Fibroblast of the conjunctiva (primary cell): ENCODE measurements around the gene GDF2.
A peak's percentile ranks its signal among the peaks of the same experiment; 100 is the strongest.

ENCODE experiments used
- DNase-seq: peaks from one replicate; pipeline ENCODE4 v3.0.0-alpha.2; 2010; ENCODE audit warnings: low read depth

GDF2 gene

GRCh38 chr10:47332946-47333345 is 10.7 kb downstream of the GDF2 start:
- DNase-seq: no peak

- no peak for DNase-seq
Observed at GRCh38 chr10:47333532-47333931, 11.3 kb downstream of the GDF2 start.

- no peak for DNase-seq
Observed at GRCh38 chr10:47334466-47335295, 12.4 kb downstream of the GDF2 start.

- DNase-seq: no peak
Observed at GRCh38 chr10:47335906-47336305, 13.7 kb downstream of the GDF2 start.

- DNase-seq: no peak
Observed at GRCh38 chr10:47336387-47337134, 14.3 kb downstream of the GDF2 start.

- no peak for DNase-seq
Observed at GRCh38 chr10:47337310-47337709, 15.1 kb downstream of the GDF2 start.

- DNase-seq: no peak
Observed at GRCh38 chr10:47339186-47339735, 17.0 kb downstream of the GDF2 start.

- no peak for DNase-seq
Observed at GRCh38 chr10:47339759-47340607, 17.7 kb downstream of the GDF2 start.

GRCh38 chr10:47340608-47341170 is 18.4 kb downstream of the GDF2 start:
- peak; percentile 27 for DNase-seq

GRCh38 chr10:47344996-47345870 is 23.0 kb downstream of the GDF2 start:
- DNase-seq: no peak

GRCh38 chr10:47346581-47347302 is 24.5 kb downstream of the GDF2 start:
- no peak for DNase-seq

- no peak for DNase-seq
Observed at GRCh38 chr10:47347303-47347675, 25.0 kb downstream of the GDF2 start.

- DNase-seq: no peak
Observed at GRCh38 chr10:47348138-47348651, 25.9 kb downstream of the GDF2 start, which contains the start of gene RBP3. Gene RBP3 (plus strand): TSS chr10:47348363. CDS start chr10:47348485, 122 bp downstream.

- DNase-seq: no peak
Observed at GRCh38 chr10:47348661-47349470, 26.6 kb downstream of the GDF2 start.

GRCh38 chr10:47349516-47349915 is 27.3 kb downstream of the GDF2 start:
- DNase-seq: no peak

GRCh38 chr10:47349941-47350371 is 27.7 kb downstream of the GDF2 start:
- DNase-seq: no peak

GRCh38 chr10:47350671-47351640 is 28.7 kb downstream of the GDF2 start:
- DNase-seq: no peak
